ENCODE data around the gene ADAMTS14. TPM values are rescaled to one million over a fixed set of nuclear protein-coding genes. Genes with fewer than 3 reads are reported as not detected.
A peak's percentile ranks its signal among the peaks of the same experiment; 100 is the strongest.

ADAMTS14 gene
- polyA plus RNA-seq, 1 donor (not counting 4 experiments of a cell fraction or from before 2014, with no cell fraction given), result 0.09 TPM

- DNase-seq (ENCODE audit: low read depth, low spot score) (no peak), FAIRE-seq (no peak)
- Histone ChIP-seq H3K79me2 (ENCODE audit: control insufficient read depth, insufficient read depth, low read length) (no peaks in the 10 kb centered on the region), H2AFZ (ENCODE audit: control insufficient read depth, low read length) (no peak overlapping the region), H3K4me3 (ENCODE audit: control insufficient read depth in 2 of 3, extremely low read depth in 1 of 3, insufficient read depth in 2 of 3, low read depth in 1 of 3, low read length in 3 of 3) (no peak overlapping the region), H3K4me2 (ENCODE audit: control insufficient read depth, extremely low read depth, insufficient read depth, low read depth, low read length) (no peak overlapping the region), H3K27me3 (ENCODE audit: control insufficient read depth, extremely low read depth, insufficient read depth, low read length) (peaks cover 80% of the 10 kb centered on the region), H3K36me3 (ENCODE audit: control insufficient read depth in 2 of 2, extremely low read depth in 1 of 2, insufficient read depth in 2 of 2, low read length in 2 of 2) (no peaks in the 10 kb centered on the region), H3K9me3 (ENCODE audit: control insufficient read depth, low read depth, low read length) (no peaks in the 10 kb centered on the region), H3K9ac (ENCODE audit: control insufficient read depth, extremely low read depth, insufficient read depth, low read length) (no peak overlapping the region), H3K27ac (ENCODE audit: control insufficient read depth, insufficient read depth, low read length) (no peak overlapping the region), H3K9me1 (ENCODE audit: control insufficient read depth, extremely low read depth, insufficient read depth, low read length) (no peaks in the 10 kb centered on the region), H3K4me1 (ENCODE audit: control insufficient read depth, extremely low read depth, insufficient read depth, low read length) (peaks cover 20% of the 10 kb centered on the region), H4K20me1 (ENCODE audit: control insufficient read depth, extremely low read depth, insufficient read depth, low read length) (no peaks in the 10 kb centered on the region)
- dilution Hi-C loops (cut with MboI; ENCODE audit: extremely low pct_ligation_motif_present, low sequenced_read_pairs), result no loop called here
- TF ChIP-seq, protein P1, sequence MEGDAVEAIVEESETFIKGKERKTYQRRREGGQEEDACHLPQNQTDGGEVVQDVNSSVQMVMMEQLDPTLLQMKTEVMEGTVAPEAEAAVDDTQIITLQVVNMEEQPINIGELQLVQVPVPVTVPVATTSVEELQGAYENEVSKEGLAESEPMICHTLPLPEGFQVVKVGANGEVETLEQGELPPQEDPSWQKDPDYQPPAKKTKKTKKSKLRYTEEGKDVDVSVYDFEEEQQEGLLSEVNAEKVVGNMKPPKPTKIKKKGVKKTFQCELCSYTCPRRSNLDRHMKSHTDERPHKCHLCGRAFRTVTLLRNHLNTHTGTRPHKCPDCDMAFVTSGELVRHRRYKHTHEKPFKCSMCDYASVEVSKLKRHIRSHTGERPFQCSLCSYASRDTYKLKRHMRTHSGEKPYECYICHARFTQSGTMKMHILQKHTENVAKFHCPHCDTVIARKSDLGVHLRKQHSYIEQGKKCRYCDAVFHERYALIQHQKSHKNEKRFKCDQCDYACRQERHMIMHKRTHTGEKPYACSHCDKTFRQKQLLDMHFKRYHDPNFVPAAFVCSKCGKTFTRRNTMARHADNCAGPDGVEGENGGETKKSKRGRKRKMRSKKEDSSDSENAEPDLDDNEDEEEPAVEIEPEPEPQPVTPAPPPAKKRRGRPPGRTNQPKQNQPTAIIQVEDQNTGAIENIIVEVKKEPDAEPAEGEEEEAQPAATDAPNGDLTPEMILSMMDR (optimal IDR thresholded peaks at IDR 0.05 in 1 of 3, IDR thresholded peaks at IDR 0.05 in 1 of 3, conservative IDR thresholded peaks at IDR 0.05 in 1 of 3; ENCODE audit: extremely low read depth in 1 of 3, insufficient read depth in 2 of 3, low read length in 3 of 3), result no peak
- peak; percentile 58 for TF ChIP-seq EZH2 (IDR thresholded peaks at IDR 0.05; ENCODE audit: low read length)
Measured at GRCh38 chr10:70674560-70675495, 2.5 kb downstream of the ADAMTS14 start.

GRCh38 chr10:70675496-70676161 is 3.3 kb downstream of the ADAMTS14 start:
- no peak overlapping the region for H2AFZ ChIP-seq (ENCODE audit: control insufficient read depth, low read length)

More at GRCh38 chr10:70675496-70676161, 3.3 kb downstream of the ADAMTS14 start:
- Histone ChIP-seq H3K27ac (ENCODE audit: control insufficient read depth, insufficient read depth, low read length) (no peak overlapping the region), H3K79me2 (ENCODE audit: control insufficient read depth, insufficient read depth, low read length) (no peaks in the 10 kb centered on the region), H4K20me1 (ENCODE audit: control insufficient read depth, extremely low read depth, insufficient read depth, low read length) (no peaks in the 10 kb centered on the region), H3K9me1 (ENCODE audit: control insufficient read depth, extremely low read depth, insufficient read depth, low read length) (no peaks in the 10 kb centered on the region), H3K4me1 (ENCODE audit: control insufficient read depth, extremely low read depth, insufficient read depth, low read length) (peaks cover 20% of the 10 kb centered on the region), H3K9ac (ENCODE audit: control insufficient read depth, extremely low read depth, insufficient read depth, low read length) (no peak overlapping the region), H3K9me3 (ENCODE audit: control insufficient read depth, low read depth, low read length) (no peaks in the 10 kb centered on the region), H3K36me3 (ENCODE audit: control insufficient read depth in 2 of 2, extremely low read depth in 1 of 2, insufficient read depth in 2 of 2, low read length in 2 of 2) (no peaks in the 10 kb centered on the region), H3K27me3 (ENCODE audit: control insufficient read depth, extremely low read depth, insufficient read depth, low read length) (peaks cover 72% of the 10 kb centered on the region), H3K4me3 (ENCODE audit: control insufficient read depth in 2 of 3, extremely low read depth in 1 of 3, insufficient read depth in 2 of 3, low read depth in 1 of 3, low read length in 3 of 3) (no peak overlapping the region), H3K4me2 (ENCODE audit: control insufficient read depth, extremely low read depth, insufficient read depth, low read depth, low read length) (no peak overlapping the region)
- no peak for TF ChIP-seq EZH2 (IDR thresholded peaks at IDR 0.05; ENCODE audit: low read length)
- TF ChIP-seq, protein P1 (optimal IDR thresholded peaks at IDR 0.05 in 1 of 3, IDR thresholded peaks at IDR 0.05 in 1 of 3, conservative IDR thresholded peaks at IDR 0.05 in 1 of 3; ENCODE audit: extremely low read depth in 1 of 3, insufficient read depth in 2 of 3, low read length in 3 of 3), result no peak
- DNase-seq (ENCODE audit: low read depth, low spot score) (no peak), FAIRE-seq (no peak)
- dilution Hi-C loops (cut with MboI; ENCODE audit: extremely low pct_ligation_motif_present, low sequenced_read_pairs), result no loop called here
